Adrenal gland (tissue), 5 donors: ENCODE measurements around the gene SPNS3.

Source experiments
- POLR2A ChIP-seq, 2 donors: fragments of 450-650 bp; IDR thresholded peaks; one replicate each; pipeline ENCODE4 v1.6.1; 2017; ENCODE audit warnings: antibody characterized with exemption in 2 of 2, mild to moderate bottlenecking in 2 of 2, moderate library complexity in 1 of 2
- TF ChIP-seq, protein P1 (sequence below), 6 experiments: fragments of 450-650 bp in 4 of 6; fragments of 200-600 bp in 2 of 6; sonication (generic) in 1 of 6; IDR thresholded peaks; 1 replicate in 5 of 6; 2 replicates in 1 of 6; pipeline versions ENCODE4 v1.5.1 to v1.8.0; 2016 to 2021; ENCODE audit warnings: antibody characterized with exemption in 6 of 6, mild to moderate bottlenecking in 2 of 6, moderate library complexity in 1 of 6
- donor health status: DM: no; HTN: no; CAD: no.

DNA sequence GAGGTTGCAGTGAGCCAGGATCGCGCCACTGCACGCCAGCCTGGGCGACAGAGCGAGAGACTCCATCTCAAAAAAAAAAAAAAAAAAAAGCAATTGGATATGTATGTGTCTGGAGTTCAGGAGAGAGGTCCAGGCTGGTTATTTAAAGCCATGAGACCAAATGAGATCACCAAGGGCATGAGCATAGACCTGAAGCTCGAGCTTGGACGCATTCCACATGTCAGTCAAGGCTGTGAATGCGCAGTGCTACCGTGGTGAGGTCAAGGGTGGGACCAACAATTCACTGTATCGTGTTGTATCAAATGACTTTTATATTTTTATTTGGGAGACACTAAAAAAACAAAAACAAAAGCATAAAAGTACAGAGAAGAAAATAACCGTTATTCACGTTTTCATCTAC lies 35.8 kb downstream of the SPNS3 start:
- TF ChIP-seq, protein P1, sequence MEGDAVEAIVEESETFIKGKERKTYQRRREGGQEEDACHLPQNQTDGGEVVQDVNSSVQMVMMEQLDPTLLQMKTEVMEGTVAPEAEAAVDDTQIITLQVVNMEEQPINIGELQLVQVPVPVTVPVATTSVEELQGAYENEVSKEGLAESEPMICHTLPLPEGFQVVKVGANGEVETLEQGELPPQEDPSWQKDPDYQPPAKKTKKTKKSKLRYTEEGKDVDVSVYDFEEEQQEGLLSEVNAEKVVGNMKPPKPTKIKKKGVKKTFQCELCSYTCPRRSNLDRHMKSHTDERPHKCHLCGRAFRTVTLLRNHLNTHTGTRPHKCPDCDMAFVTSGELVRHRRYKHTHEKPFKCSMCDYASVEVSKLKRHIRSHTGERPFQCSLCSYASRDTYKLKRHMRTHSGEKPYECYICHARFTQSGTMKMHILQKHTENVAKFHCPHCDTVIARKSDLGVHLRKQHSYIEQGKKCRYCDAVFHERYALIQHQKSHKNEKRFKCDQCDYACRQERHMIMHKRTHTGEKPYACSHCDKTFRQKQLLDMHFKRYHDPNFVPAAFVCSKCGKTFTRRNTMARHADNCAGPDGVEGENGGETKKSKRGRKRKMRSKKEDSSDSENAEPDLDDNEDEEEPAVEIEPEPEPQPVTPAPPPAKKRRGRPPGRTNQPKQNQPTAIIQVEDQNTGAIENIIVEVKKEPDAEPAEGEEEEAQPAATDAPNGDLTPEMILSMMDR (IDR thresholded peaks at IDR 0.05): no peak
- no peak for TF ChIP-seq POLR2A (IDR thresholded peaks at IDR 0.05)
